Measurements from ENCODE around the gene CYP21A2. TPM values are rescaled to one million over a fixed set of nuclear protein-coding genes. Genes with fewer than 3 reads are reported as not detected.

Gene CYP21A2
- total and polyA plus RNA-seq, 8 donors, result 0.23 to 1.6 (median 0.80) TPM

DNA sequence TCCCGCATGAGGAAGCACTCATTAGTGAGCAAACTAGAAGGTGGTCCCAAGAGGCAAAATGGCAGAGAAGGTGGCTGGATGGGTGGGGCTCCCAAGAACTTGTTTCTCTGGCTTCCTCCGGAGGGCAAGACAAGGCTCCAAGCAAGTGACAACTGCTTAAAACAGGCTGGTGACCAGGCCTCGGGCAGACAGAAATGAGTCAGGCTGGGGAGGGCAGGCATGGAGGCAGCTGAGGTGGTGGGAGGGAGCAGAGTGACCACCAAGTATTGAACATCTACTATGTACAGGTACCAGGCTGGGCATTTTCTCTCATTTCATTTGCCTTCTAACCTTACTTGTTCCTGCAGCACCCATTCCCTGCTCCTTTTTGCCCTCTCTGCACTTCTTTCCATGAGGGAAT, 37.6 kb downstream of the CYP21A2 start:
- Histone ChIP-seq H3K9me3 (no peaks in the 10 kb centered on the region), H3K27me3 (no peaks in the 10 kb centered on the region), H3K4me3 (no peak overlapping the region), H3K4me1 (no peaks in the 10 kb centered on the region), H3K36me3 (peaks cover 0 to 8% of the 10 kb centered on the region in 2 donors), H3K27ac (no peak overlapping the region)
- TF ChIP-seq CTCF (IDR thresholded peaks at IDR 0.05), result no peak
- ATAC-seq (no peak), DNase-seq (no peak)
- intact Hi-C loops (cut with DNase I), result no loop called here

- H3K27me3 ChIP-seq, result no peaks in the 10 kb centered on the region
- H3K4me1 ChIP-seq, result peaks cover 0 to 3% of the 10 kb centered on the region in 2 donors
- H3K9me3 ChIP-seq, result no peaks in the 10 kb centered on the region
- peaks cover 0 to 8% of the 10 kb centered on the region in 2 donors for H3K36me3 ChIP-seq
- no peak for DNase-seq
- H3K4me3 ChIP-seq, result no peak overlapping the region
- ATAC-seq, result no peak
- no peak for TF ChIP-seq CTCF (IDR thresholded peaks at IDR 0.05)
- no peak overlapping the region for H3K27ac ChIP-seq
- intact Hi-C loops (cut with DNase I), result no loop called here
Measured at GRCh38 chr6:32076321-32076809, 38.1 kb downstream of the CYP21A2 start.

DNA sequence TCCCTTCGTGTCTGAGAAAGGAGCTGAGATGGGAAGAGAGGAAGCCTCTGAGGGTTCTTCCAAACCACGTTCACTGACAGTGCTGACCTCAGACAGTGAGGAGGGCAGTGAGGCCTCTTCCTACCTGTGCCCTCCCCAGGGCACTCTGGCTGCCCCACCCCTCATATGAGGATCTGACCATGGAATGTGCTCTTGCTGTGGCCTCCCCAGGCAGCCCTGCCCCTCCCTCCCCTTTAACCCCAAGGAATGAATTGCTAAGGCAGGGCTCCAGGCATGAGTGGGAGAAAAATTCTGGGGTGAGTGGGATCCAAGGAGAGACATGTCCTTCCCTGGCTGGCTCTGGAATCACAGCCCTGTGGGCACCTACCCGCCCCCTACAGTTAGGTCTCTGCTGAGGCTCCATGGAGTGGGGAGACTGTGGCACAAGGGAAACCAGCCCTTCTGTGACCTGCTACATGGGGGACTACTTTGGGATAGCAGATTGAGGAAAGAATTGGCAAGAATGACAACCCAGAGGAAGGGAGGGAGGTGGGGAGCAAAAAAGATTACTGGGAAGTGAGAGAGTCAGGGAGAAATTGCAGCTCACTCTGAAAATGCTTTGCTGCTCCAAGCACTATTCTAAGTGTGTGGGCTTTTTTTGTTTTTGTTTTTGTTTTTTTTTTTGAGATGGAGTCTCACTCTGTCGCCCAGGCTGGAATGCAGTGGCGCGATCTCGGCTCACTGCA, 41.5 kb downstream of the CYP21A2 start:
- peaks cover 5 to 6% of the 10 kb centered on the region in 2 donors for H3K4me1 ChIP-seq
- H3K36me3 ChIP-seq, result peaks cover 0 to 8% of the 10 kb centered on the region in 2 donors

GRCh38 chr6:32081168-32081990, 43.2 kb downstream of the CYP21A2 start:
- Histone ChIP-seq H3K27me3 (peaks cover 0 to 27% of the 10 kb centered on the region in 2 donors), H3K4me1 (peaks cover 5 to 9% of the 10 kb centered on the region in 2 donors), H3K4me3 (no peak overlapping the region), H3K36me3 (peaks cover 0 to 8% of the 10 kb centered on the region in 2 donors), H3K27ac (peak overlapping the region in 1 of 2 donors; percentile 35), H3K9me3 (no peaks in the 10 kb centered on the region)
- no peak for TF ChIP-seq CTCF (IDR thresholded peaks at IDR 0.05)
- DNase-seq, result peak in 3 of 4 donors; percentile 51 to 72 (median 61)
- intact Hi-C loops (cut with DNase I), result no loop called here
- ATAC-seq, result peak; percentile 65

More for the DNA sequence above, 41.5 kb downstream of the CYP21A2 start:
- peaks cover 0 to 11% of the 10 kb centered on the region in 2 donors for H3K27me3 ChIP-seq
- DNase-seq (no peak), ATAC-seq (no peak)
- H3K9me3 ChIP-seq, result no peaks in the 10 kb centered on the region
- no peak overlapping the region for H3K27ac ChIP-seq
- no peak for TF ChIP-seq CTCF (IDR thresholded peaks at IDR 0.05)
- intact Hi-C loops (cut with DNase I), result no loop called here
- H3K4me3 ChIP-seq, result no peak overlapping the region

GRCh38 chr6:32082478-32082877, 44.3 kb downstream of the CYP21A2 start:
- DNase-seq (no peak), ATAC-seq (no peak)
- Histone ChIP-seq H3K27me3 (peaks cover 0 to 38% of the 10 kb centered on the region in 2 donors), H3K27ac (peak overlapping the region; percentile 5 to 35), H3K36me3 (peaks cover 0 to 8% of the 10 kb centered on the region in 2 donors), H3K4me1 (peaks cover 11 to 20% of the 10 kb centered on the region in 2 donors), H3K9me3 (no peaks in the 10 kb centered on the region), H3K4me3 (no peak overlapping the region)
- intact Hi-C loops (cut with DNase I), result no loop called here
- TF ChIP-seq CTCF (IDR thresholded peaks at IDR 0.05), result no peak
